A549 (cell line): ENCODE measurements around the gene GPATCH3.

Experiments used
- CHD2 ChIP-seq: fragments of 150-350 bp; IDR thresholded peaks from 2 replicates; pipeline ENCODE4 v1.6.1; 2014; ENCODE audit warnings: low read length; ENCODE audit not compliant: partially characterized antibody
- EP300 ChIP-seq, 2 experiments: fragments of >200 bp; sonication (Bioruptor Twin); formaldehyde crosslinking; IDR thresholded peaks; 2 replicates in 1 of 2; 3 replicates in 1 of 2; pipeline ENCODE4 v1.6.1; 2016 to 2017
- JUN ChIP-seq, 2 experiments: fragments of >200 bp; sonication (Bioruptor Twin); formaldehyde crosslinking; IDR thresholded peaks; 2 replicates in 1 of 2; 3 replicates in 1 of 2; pipeline ENCODE4 v1.6.1; 2016 to 2017
- KDM1A ChIP-seq: fragments of 200-600 bp; sonication (generic); IDR thresholded peaks from 2 replicates; pipeline ENCODE4 v1.6.1; 2016; ENCODE audit warnings: low read depth, mild to moderate bottlenecking
- MYC ChIP-seq: IDR thresholded peaks from 2 replicates; pipeline ENCODE4 v1.6.1; 2012; ENCODE audit warnings: mild to moderate bottlenecking, inconsistent platforms, low read length, improper control_type of control experiment, borderline replicate concordance
- POLR2A ChIP-seq: IDR thresholded peaks from 2 replicates; pipeline ENCODE4 v1.6.1; 2012; ENCODE audit warnings: mild to moderate bottlenecking, low read length
- RCOR1 ChIP-seq: fragments of 150-350 bp; IDR thresholded peaks from 2 replicates; pipeline ENCODE4 v1.6.1; 2014; ENCODE audit warnings: antibody characterized with exemption, low read length, low read depth
- ZFP36 ChIP-seq: fragments of 450-650 bp; IDR thresholded peaks from 2 replicates; pipeline ENCODE4 v1.6.1; 2014; ENCODE audit warnings: borderline replicate concordance; ENCODE audit not compliant: partially characterized antibody
- TF ChIP-seq, protein P1 (sequence below): fragments of >200 bp; sonication (Bioruptor Twin); formaldehyde crosslinking; IDR thresholded peaks from 3 replicates; pipeline ENCODE4 v1.5.1; 2016
- TF ChIP-seq, protein P2 (sequence below): fragments of 200-600 bp; sonication (generic); IDR thresholded peaks from 2 replicates; pipeline ENCODE4 v1.6.1; 2016; ENCODE audit warnings: antibody characterized with exemption, mild to moderate bottlenecking, moderate library complexity
- TF ChIP-seq, protein P3 (sequence below): fragments of 150-350 bp; IDR thresholded peaks from 2 replicates; pipeline ENCODE4 v1.6.1; 2014; ENCODE audit warnings: low read depth, mild to moderate bottlenecking, low read length
- TF ChIP-seq, protein P4 (sequence below): IDR thresholded peaks from 2 replicates; pipeline ENCODE4 v1.6.1; 2012; ENCODE audit warnings: low read depth, borderline replicate concordance
- TF ChIP-seq, protein P5 (sequence below): fragments of 450-650 bp; IDR thresholded peaks from 2 replicates; pipeline ENCODE4 v1.6.1; 2014; ENCODE audit warnings: antibody characterized with exemption

DNA sequence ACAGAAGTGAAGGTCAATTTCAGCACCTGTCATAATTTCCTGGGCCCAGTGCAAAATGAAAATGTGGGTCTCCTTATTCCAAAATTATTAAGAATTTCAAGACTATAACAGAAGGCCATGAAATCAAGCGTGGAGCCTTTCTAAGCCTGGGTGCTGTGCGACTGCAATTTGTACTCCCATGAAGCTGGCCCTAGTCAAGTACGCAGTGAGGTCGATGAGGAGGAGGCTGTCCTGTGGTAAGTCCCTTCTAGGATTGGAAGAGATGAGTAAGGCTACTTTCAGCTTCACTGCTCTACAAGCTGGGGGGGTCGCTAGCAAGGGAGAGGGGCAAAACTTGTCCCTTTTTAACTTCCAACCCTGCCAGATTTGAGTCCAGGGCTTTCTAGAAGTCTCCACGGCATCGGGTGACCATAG is 20.9 kb upstream of the GPATCH3 start:
- no peak for TF ChIP-seq MYC
- TF ChIP-seq, protein P1, sequence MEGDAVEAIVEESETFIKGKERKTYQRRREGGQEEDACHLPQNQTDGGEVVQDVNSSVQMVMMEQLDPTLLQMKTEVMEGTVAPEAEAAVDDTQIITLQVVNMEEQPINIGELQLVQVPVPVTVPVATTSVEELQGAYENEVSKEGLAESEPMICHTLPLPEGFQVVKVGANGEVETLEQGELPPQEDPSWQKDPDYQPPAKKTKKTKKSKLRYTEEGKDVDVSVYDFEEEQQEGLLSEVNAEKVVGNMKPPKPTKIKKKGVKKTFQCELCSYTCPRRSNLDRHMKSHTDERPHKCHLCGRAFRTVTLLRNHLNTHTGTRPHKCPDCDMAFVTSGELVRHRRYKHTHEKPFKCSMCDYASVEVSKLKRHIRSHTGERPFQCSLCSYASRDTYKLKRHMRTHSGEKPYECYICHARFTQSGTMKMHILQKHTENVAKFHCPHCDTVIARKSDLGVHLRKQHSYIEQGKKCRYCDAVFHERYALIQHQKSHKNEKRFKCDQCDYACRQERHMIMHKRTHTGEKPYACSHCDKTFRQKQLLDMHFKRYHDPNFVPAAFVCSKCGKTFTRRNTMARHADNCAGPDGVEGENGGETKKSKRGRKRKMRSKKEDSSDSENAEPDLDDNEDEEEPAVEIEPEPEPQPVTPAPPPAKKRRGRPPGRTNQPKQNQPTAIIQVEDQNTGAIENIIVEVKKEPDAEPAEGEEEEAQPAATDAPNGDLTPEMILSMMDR: no peak
- no peak for TF ChIP-seq POLR2A
- TF ChIP-seq EP300 (IDR thresholded peaks at IDR 0.05): no peak
- no peak for TF ChIP-seq JUN (IDR thresholded peaks at IDR 0.05)
- no peak for TF ChIP-seq ZFP36
- TF ChIP-seq, protein P2, sequence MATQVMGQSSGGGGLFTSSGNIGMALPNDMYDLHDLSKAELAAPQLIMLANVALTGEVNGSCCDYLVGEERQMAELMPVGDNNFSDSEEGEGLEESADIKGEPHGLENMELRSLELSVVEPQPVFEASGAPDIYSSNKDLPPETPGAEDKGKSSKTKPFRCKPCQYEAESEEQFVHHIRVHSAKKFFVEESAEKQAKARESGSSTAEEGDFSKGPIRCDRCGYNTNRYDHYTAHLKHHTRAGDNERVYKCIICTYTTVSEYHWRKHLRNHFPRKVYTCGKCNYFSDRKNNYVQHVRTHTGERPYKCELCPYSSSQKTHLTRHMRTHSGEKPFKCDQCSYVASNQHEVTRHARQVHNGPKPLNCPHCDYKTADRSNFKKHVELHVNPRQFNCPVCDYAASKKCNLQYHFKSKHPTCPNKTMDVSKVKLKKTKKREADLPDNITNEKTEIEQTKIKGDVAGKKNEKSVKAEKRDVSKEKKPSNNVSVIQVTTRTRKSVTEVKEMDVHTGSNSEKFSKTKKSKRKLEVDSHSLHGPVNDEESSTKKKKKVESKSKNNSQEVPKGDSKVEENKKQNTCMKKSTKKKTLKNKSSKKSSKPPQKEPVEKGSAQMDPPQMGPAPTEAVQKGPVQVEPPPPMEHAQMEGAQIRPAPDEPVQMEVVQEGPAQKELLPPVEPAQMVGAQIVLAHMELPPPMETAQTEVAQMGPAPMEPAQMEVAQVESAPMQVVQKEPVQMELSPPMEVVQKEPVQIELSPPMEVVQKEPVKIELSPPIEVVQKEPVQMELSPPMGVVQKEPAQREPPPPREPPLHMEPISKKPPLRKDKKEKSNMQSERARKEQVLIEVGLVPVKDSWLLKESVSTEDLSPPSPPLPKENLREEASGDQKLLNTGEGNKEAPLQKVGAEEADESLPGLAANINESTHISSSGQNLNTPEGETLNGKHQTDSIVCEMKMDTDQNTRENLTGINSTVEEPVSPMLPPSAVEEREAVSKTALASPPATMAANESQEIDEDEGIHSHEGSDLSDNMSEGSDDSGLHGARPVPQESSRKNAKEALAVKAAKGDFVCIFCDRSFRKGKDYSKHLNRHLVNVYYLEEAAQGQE: no peak
- TF ChIP-seq, protein P3, sequence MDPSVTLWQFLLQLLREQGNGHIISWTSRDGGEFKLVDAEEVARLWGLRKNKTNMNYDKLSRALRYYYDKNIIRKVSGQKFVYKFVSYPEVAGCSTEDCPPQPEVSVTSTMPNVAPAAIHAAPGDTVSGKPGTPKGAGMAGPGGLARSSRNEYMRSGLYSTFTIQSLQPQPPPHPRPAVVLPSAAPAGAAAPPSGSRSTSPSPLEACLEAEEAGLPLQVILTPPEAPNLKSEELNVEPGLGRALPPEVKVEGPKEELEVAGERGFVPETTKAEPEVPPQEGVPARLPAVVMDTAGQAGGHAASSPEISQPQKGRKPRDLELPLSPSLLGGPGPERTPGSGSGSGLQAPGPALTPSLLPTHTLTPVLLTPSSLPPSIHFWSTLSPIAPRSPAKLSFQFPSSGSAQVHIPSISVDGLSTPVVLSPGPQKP: no peak
- TF ChIP-seq RCOR1: no peak
- no peak for TF ChIP-seq KDM1A
- TF ChIP-seq, protein P4, sequence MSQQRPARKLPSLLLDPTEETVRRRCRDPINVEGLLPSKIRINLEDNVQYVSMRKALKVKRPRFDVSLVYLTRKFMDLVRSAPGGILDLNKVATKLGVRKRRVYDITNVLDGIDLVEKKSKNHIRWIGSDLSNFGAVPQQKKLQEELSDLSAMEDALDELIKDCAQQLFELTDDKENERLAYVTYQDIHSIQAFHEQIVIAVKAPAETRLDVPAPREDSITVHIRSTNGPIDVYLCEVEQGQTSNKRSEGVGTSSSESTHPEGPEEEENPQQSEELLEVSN: no peak
- TF ChIP-seq CHD2: no peak
- TF ChIP-seq, protein P5, sequence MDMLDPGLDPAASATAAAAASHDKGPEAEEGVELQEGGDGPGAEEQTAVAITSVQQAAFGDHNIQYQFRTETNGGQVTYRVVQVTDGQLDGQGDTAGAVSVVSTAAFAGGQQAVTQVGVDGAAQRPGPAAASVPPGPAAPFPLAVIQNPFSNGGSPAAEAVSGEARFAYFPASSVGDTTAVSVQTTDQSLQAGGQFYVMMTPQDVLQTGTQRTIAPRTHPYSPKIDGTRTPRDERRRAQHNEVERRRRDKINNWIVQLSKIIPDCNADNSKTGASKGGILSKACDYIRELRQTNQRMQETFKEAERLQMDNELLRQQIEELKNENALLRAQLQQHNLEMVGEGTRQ: no peak
